Vagina (tissue), 2 donors: Measurements from ENCODE around the gene MYH9. TPM values are rescaled to one million over a fixed set of nuclear protein-coding genes. Genes with fewer than 3 reads are reported as not detected.

Experiments
- DNase-seq, 2 donors: peaks; one replicate each; pipeline ENCODE4 v3.0.0-alpha.2; 2017; ENCODE audit errors: extremely low spot score in 2 of 2
- H3K27ac ChIP-seq: fragments of 200-600 bp; sonication (generic); one replicate; pipeline ENCODE4 v1.5.1; 2019
- H3K27me3 ChIP-seq: fragments of 200-600 bp; sonication (generic); one replicate; pipeline ENCODE4 v1.5.1; 2019
- H3K36me3 ChIP-seq, 2 donors: fragments of 200-600 bp; sonication (generic); one replicate each; pipeline ENCODE4 v1.5.1; 2017 to 2019
- H3K4me1 ChIP-seq: fragments of 200-600 bp; sonication (generic); one replicate; pipeline ENCODE4 v1.5.1; 2019
- H3K4me3 ChIP-seq, 2 donors: fragments of 200-600 bp; sonication (generic); 1 replicate in 1 of 2; 2 replicates in 1 of 2; pipeline ENCODE4 v1.5.1; 2016 to 2019
- H3K9me3 ChIP-seq: fragments of 200-600 bp; sonication (generic); one replicate; pipeline ENCODE4 v1.5.1; 2019
- CTCF ChIP-seq, 3 experiments: fragments of 450-650 bp in 2 of 3; fragments of 200-600 bp in 1 of 3; sonication (generic) in 1 of 3; IDR thresholded peaks; one replicate each; pipeline ENCODE4 v1.5.1; 2017 to 2019; ENCODE audit warnings: antibody characterized with exemption in 3 of 3, mild to moderate bottlenecking in 2 of 3, moderate library complexity in 2 of 3
- POLR2A ChIP-seq, 2 donors: fragments of 450-650 bp; IDR thresholded peaks; one replicate each; pipeline ENCODE4 v1.6.1; 2017; ENCODE audit warnings: antibody characterized with exemption in 2 of 2, mild to moderate bottlenecking in 2 of 2, moderate library complexity in 2 of 2
- POLR2AphosphoS5 ChIP-seq, 2 donors: sonication (generic); formaldehyde crosslinking; IDR thresholded peaks; one replicate each; pipeline ENCODE4 v1.9.0; 2017; ENCODE audit warnings: antibody characterized with exemption in 2 of 2, mild to moderate bottlenecking in 2 of 2, low read depth in 1 of 2; ENCODE audit not compliant: insufficient read depth in 1 of 2
- intact Hi-C: fragments of 100-400 bp; cut with DNase I; formaldehyde crosslinking; loops from one replicate; pipeline ENCODE4 v1.15.1; 2023
- microRNA-seq: library from miRNA; unstranded; fragments of <30 nt; microRNA quantifications from one replicate; pipeline ENCODE4, GENCODE V29; 2017; ENCODE audit warnings: borderline number of aligned reads, borderline replicate concordance
- small RNA-seq: library from RNA; depleted of rRNA; stranded (forward); fragments of <200 nt; gene quantifications from one replicate; pipeline ENCODE3, GENCODE V24; 2016
- total RNA-seq: library from RNA; depleted of rRNA; stranded (reverse); fragments of >200 nt; gene quantifications from one replicate; pipeline ENCODE4 v1.2.3, GENCODE V29; 2016

The MYH9 gene
- total RNA-seq, 1 donor from 2014 or later, result 333 TPM

- Histone ChIP-seq H3K4me1 (peaks cover 42% of the 10 kb centered on the region), H3K9me3 (no peaks in the 10 kb centered on the region), H3K27ac (no peak overlapping the region), H3K27me3 (no peaks in the 10 kb centered on the region), H3K36me3 (peaks cover 0 to 39% of the 10 kb centered on the region in 2 donors), H3K4me3 (no peak overlapping the region)
- TF ChIP-seq CTCF (IDR thresholded peaks at IDR 0.05) (no peak), POLR2A (IDR thresholded peaks at IDR 0.05) (no peak), POLR2AphosphoS5 (IDR thresholded peaks at IDR 0.05; ENCODE audit: insufficient read depth in 1 of 2, low read depth in 1 of 2) (no peak)
- intact Hi-C loops, result no loop called here
- no peak for DNase-seq
Measured at GRCh38 chr22:36234213-36234612, 153.6 kb downstream of the MYH9 start.

GRCh38 chr22:36233796-36234195, 154.0 kb downstream of the MYH9 start:
- Histone ChIP-seq H3K27me3 (no peaks in the 10 kb centered on the region), H3K4me1 (peaks cover 40% of the 10 kb centered on the region), H3K9me3 (no peaks in the 10 kb centered on the region), H3K4me3 (no peak overlapping the region), H3K27ac (no peak overlapping the region), H3K36me3 (peaks cover 0 to 42% of the 10 kb centered on the region in 2 donors)
- intact Hi-C loops, result no loop called here
- peak; percentile 62 to 89 for DNase-seq
- TF ChIP-seq POLR2A (IDR thresholded peaks at IDR 0.05) (no peak), POLR2AphosphoS5 (IDR thresholded peaks at IDR 0.05; ENCODE audit: insufficient read depth in 1 of 2, low read depth in 1 of 2) (no peak), CTCF (IDR thresholded peaks at IDR 0.05) (no peak)

DNA sequence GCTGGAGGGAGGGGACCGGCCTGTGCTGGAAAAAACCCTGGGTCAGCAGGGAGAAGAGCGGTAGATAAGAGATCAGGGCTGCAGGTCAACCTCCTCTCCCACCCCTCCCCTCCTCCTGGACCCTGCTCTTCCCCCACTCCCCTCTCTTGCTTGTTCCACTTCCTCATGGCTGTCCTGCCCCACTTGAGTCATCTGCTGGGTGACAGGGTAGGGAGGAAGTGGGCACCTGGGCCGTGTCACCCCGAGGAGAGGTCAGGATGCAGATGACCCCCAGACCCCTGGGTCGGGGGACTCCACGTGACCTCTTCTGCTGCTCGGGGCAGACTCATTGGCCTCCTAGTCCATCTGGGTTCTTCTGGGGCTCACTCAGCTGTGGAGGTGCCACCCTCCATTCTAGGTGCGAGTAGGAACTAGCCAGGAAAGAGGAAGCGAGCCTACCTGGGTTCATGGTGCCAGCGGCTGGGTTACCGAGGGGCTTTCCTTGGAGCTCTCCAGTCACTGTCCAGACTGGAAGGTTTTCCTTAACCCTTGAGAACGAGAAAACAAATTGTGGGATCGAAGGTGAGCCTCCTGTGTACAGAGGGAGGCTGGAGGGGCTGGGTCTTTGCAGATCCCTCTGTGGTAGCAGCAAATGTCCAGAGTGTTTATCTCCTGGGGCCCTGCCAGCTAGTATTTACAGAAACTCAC, 154.9 kb downstream of the MYH9 start:
- no peak overlapping the region for H3K4me3 ChIP-seq
- H3K9me3 ChIP-seq, result no peaks in the 10 kb centered on the region
- intact Hi-C loops, result no loop called here
- DNase-seq, result peak; percentile 77 to 84
- H3K27ac ChIP-seq, result no peak overlapping the region
- peaks cover 31% of the 10 kb centered on the region for H3K4me1 ChIP-seq
- no peak for TF ChIP-seq POLR2A (IDR thresholded peaks at IDR 0.05)
- no peak for TF ChIP-seq POLR2AphosphoS5 (IDR thresholded peaks at IDR 0.05; ENCODE audit: insufficient read depth in 1 of 2, low read depth in 1 of 2)
- no peak for TF ChIP-seq CTCF (IDR thresholded peaks at IDR 0.05)
- H3K36me3 ChIP-seq, result peaks cover 0 to 49% of the 10 kb centered on the region in 2 donors
- no peaks in the 10 kb centered on the region for H3K27me3 ChIP-seq

Small RNAs within 50 kb of the gene (microRNA-seq; reads per million reads assigned to microRNA genes)
- not detected for gene MIR6819

Small RNAs within 50 kb of the gene (small RNA-seq; reads per million reads assigned to genes)
- not detected for gene MIR6819

Other genes starting within 250 kb of the MYH9 start
- 48.9 TPM for gene APOL3, start 227.2 kb downstream of the MYH9 start, total RNA-seq
- gene APOL4, start 186.2 kb downstream of the MYH9 start, total RNA-seq, result 4.2 TPM
- 63.8 TPM for gene APOL2, start 148.4 kb downstream of the MYH9 start, total RNA-seq
- gene APOL1, start 134.8 kb downstream of the MYH9 start, total RNA-seq, result 28.5 TPM
- gene TXN2, start 93.7 kb upstream of the MYH9 start, total RNA-seq, result 46.9 TPM
- gene FOXRED2, start 119.1 kb upstream of the MYH9 start, total RNA-seq, result 3.7 TPM
- gene EIF3D, start 141.2 kb upstream of the MYH9 start, total RNA-seq, result 266 TPM